ENCODE results near the gene LYRM4. TPM values are rescaled to one million over a fixed set of nuclear protein-coding genes. Genes with fewer than 3 reads are reported as not detected.
A peak's percentile ranks its signal among the peaks of the same experiment; 100 is the strongest.

LYRM4 gene
- total RNA-seq, 2 experiments from 2014 or later, result 28.9 to 29.8 TPM

Small RNA genes lying within 50 kb of the gene (microRNA-seq; reads per million reads assigned to microRNA genes)
- 5.7 reads per million, percentile 7 among the genes with 10 or more reads in this experiment for gene MIR3691

Other genes starting within 250 kb of the LYRM4 start
- under 1 TPM; 0.05 to 0.11 TPM for gene PPP1R3G, start 175.6 kb downstream of the LYRM4 start, total RNA-seq
- gene FARS2, start 563 bp upstream of the LYRM4 start, total RNA-seq, result 10 to 100 TPM; 16.7 to 20.2 TPM

Data from activated CD8-positive, alpha-beta T cell treated with anti-CD3 and anti-CD28 coated beads, Interleukin-2, amount 10 ng/mL, durations not matched to agents 7 days and 5 days (primary cell).